IPS DF 6.9 (cell line): ENCODE results near the gene RFX1.

Experiments
- DNase-seq: peaks from one replicate; pipeline ENCODE4 v3.0.0-alpha.2; 2013; ENCODE audit warnings: low read depth, low spot score
- H3K27ac ChIP-seq: one replicate; pipeline ENCODE4 v1.5.1; 2013; ENCODE audit warnings: low read length, control low read depth
- H3K27me3 ChIP-seq: 2 replicates; pipeline ENCODE4 v1.6.1; 2013; ENCODE audit warnings: mild to moderate bottlenecking, low read length; ENCODE audit not compliant: control insufficient read depth, insufficient read depth
- H3K36me3 ChIP-seq: 2 replicates; pipeline ENCODE4 v1.6.1; 2013; ENCODE audit warnings: low read length; ENCODE audit not compliant: control insufficient read depth, insufficient read depth
- H3K4me1 ChIP-seq: 2 replicates; pipeline ENCODE4 v1.6.1; 2013; ENCODE audit warnings: low read length; ENCODE audit not compliant: control insufficient read depth, insufficient read depth
- H3K4me3 ChIP-seq: 2 replicates; pipeline ENCODE4 v1.5.1; 2013; ENCODE audit warnings: mild to moderate bottlenecking, low read length
- H3K9me3 ChIP-seq: 2 replicates; pipeline ENCODE4 v1.6.1; 2013; ENCODE audit warnings: low read length, inconsistent platforms; ENCODE audit not compliant: control insufficient read depth, insufficient read depth
- WGBS: extraction: QIAGEN DNeasy Blood & Tissue Kit; methylation state at CpG from one replicate; pipeline ENCODE4 v1.1.7; 2013; ENCODE audit warnings: mixed read lengths, missing lambda C conversion rate; ENCODE audit not compliant: insufficient read length, insufficient coverage; 5-methylcytosine and 5-hydroxymethylcytosine counted together

RFX1 gene

GRCh38 chr19:13996928-13997630 lies 9.0 kb downstream of the RFX1 start:
- Histone ChIP-seq H3K9me3 (no peaks in the 10 kb centered on the region), H3K27me3 (no peaks in the 10 kb centered on the region), H3K4me1 (no peaks in the 10 kb centered on the region), H3K36me3 (no peaks in the 10 kb centered on the region), H3K4me3 (no peak overlapping the region), H3K27ac (no peak overlapping the region)
- no CpG with 5 or more reads among the region's 22 CpGs for WGBS
- no peak for DNase-seq

- no peak for DNase-seq
- Histone ChIP-seq H3K4me1 (no peaks in the 10 kb centered on the region), H3K36me3 (no peaks in the 10 kb centered on the region), H3K4me3 (no peak overlapping the region), H3K27me3 (no peaks in the 10 kb centered on the region), H3K27ac (no peak overlapping the region), H3K9me3 (no peaks in the 10 kb centered on the region)
- WGBS, result no CpG with 5 or more reads among the region's 14 CpGs
Measured at GRCh38 chr19:13995878-13996765, 10.0 kb downstream of the RFX1 start.

DNA sequence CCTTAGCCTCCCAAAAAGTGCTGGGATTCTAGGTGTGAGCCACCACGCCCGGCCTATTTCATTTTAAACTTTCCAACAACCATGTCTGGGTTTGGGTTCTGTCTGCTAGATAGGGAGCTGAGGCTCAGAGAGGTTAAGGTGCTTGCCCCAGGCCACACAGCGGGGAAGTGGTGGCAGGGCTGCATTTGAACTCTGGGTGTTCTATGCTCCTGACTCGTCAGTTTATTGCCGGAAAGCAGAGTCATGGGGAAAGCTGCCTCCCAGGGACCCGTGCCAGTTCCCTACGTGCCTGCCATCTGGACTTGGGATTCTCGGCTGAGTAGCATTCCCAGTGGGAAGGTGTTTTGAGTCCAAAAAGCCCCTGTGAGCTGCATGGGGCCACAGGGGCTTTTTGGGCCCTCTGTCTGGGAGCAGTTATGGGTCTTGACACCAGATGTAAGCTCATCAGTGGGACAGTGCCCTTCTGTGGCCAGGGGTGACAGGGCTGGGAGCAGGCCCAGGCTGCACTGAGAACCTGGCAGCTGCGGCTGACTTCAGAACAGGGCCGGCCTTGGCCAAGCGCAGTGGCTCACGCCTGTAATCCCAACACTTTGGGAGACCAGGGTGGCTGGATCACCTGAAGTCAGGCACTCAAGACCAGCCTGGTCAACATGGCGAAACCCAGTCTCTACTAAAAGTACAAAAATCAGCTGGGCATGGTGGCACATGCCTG lies 10.9 kb downstream of the RFX1 start:
- Histone ChIP-seq H3K4me3 (no peak overlapping the region), H3K27ac (no peak overlapping the region), H3K36me3 (no peaks in the 10 kb centered on the region), H3K27me3 (no peaks in the 10 kb centered on the region), H3K9me3 (no peaks in the 10 kb centered on the region), H3K4me1 (no peaks in the 10 kb centered on the region)
- WGBS, result no CpG with 5 or more reads among the region's 13 CpGs
- DNase-seq, result no peak

DNA sequence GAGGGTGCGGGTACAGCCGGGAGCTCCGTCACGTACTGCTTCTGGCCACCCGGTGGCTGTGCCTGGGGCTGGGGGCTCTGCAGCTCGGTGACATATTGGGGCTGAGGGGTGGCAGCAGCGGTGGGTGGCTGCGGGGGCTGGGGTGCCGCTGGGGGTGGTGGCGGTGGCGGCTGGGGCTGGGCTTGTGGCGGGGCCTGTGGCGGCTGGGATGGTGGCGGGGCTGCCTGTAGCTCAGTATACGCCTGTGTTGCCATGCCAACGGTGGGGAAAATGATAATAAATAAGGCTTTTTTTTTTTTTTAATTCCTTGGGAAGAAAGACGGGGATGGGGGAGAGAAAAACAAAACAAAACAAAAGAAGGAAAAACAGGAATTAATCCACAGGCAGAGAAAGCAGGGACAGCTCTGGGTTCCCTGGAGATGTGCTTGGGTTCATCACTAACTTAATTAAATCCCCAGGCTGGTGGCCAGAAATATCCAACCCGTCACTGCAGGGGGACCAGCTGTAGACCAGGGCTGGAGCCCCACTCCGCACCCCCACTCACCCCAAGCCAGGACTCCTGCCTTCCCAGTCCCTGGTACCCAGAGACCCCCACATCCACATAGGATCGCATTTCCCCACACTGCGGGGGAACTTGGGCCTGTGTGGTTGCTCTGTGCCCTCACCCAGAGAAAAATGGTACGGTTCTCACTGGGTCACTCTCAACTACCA lies 12.4 kb downstream of the RFX1 start:
- H3K27ac ChIP-seq, result no peak overlapping the region

GRCh38 chr19:13992025-13992424 lies 14.1 kb downstream of the RFX1 start:
- DNase-seq, result no peak
- no peaks in the 10 kb centered on the region for H3K27me3 ChIP-seq
- no CpG with 5 or more reads among the region's 7 CpGs for WGBS
- H3K4me1 ChIP-seq, result peaks cover 1% of the 10 kb centered on the region
- no peak overlapping the region for H3K4me3 ChIP-seq
- no peaks in the 10 kb centered on the region for H3K9me3 ChIP-seq
- no peak overlapping the region for H3K27ac ChIP-seq
- H3K36me3 ChIP-seq, result no peaks in the 10 kb centered on the region

More for the DNA sequence above, 12.4 kb downstream of the RFX1 start:
- WGBS, result no CpG with 5 or more reads among the region's 22 CpGs
- DNase-seq, result no peak
- H3K9me3 ChIP-seq, result no peaks in the 10 kb centered on the region
- no peak overlapping the region for H3K4me3 ChIP-seq
- no peaks in the 10 kb centered on the region for H3K36me3 ChIP-seq
- no peaks in the 10 kb centered on the region for H3K27me3 ChIP-seq
- H3K4me1 ChIP-seq, result no peaks in the 10 kb centered on the region; the same call in 1 of the 2 replicates

GRCh38 chr19:13990085-13990484 lies 16.0 kb downstream of the RFX1 start:
- Histone ChIP-seq H3K27ac (no peak overlapping the region), H3K27me3 (no peaks in the 10 kb centered on the region), H3K4me3 (no peak overlapping the region), H3K36me3 (no peaks in the 10 kb centered on the region), H3K9me3 (no peaks in the 10 kb centered on the region), H3K4me1 (peaks cover 11% of the 10 kb centered on the region)
- no CpG with 5 or more reads among the region's 8 CpGs for WGBS
- no peak for DNase-seq

- no peak for DNase-seq
- no peaks in the 10 kb centered on the region for H3K9me3 ChIP-seq
- WGBS, result no CpG with 5 or more reads among the region's 7 CpGs
- no peak overlapping the region for H3K27ac ChIP-seq
- H3K4me1 ChIP-seq, result peaks cover 11% of the 10 kb centered on the region
- no peaks in the 10 kb centered on the region for H3K36me3 ChIP-seq
- H3K4me3 ChIP-seq, result no peak overlapping the region
- H3K27me3 ChIP-seq, result no peaks in the 10 kb centered on the region
Measured at GRCh38 chr19:13989487-13989886, 16.6 kb downstream of the RFX1 start.

- Histone ChIP-seq H3K4me3 (no peak overlapping the region), H3K27ac (peak overlapping the region; percentile 44), H3K27me3 (no peaks in the 10 kb centered on the region), H3K4me1 (peaks cover 17% of the 10 kb centered on the region), H3K36me3 (peaks cover 2% of the 10 kb centered on the region; the same call in 1 of the 2 replicates), H3K9me3 (no peaks in the 10 kb centered on the region)
- no peak for DNase-seq
- no CpG with 5 or more reads among the region's 17 CpGs for WGBS
Measured at GRCh38 chr19:13987101-13987890, 18.8 kb downstream of the RFX1 start.

DNA sequence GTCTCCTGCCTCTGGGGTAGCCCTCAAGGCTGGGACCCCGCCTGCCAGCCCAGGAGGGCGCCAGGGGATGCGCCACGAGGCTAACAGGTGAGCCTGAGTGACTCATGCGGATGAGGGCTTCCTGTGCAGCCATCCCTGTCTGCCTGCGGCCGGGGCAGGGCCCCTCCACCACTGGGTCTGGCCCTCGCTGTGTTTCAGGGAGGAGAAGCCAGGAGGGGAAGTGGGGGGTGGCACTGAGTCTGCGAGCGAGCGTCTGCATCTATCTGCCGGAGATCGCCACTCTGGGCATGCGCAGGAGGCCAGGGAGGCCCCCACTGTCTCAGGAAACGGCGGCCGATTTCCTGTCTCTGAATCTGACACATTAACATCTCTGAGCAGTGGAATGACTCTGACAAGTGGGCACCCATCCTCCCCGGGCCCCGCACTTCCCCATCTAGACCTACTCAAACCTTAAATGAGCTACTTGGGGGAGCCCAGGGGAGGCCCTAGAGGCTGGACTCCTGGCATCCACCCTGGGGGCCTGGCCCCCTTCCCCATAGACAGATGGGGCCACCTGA lies 19.7 kb downstream of the RFX1 start:
- H3K4me3 ChIP-seq, result no peak overlapping the region
- no CpG with 5 or more reads among the region's 19 CpGs for WGBS

More for the DNA sequence above, 19.7 kb downstream of the RFX1 start:
- no peaks in the 10 kb centered on the region for H3K9me3 ChIP-seq
- peak; percentile 64 for DNase-seq
- peaks cover 2% of the 10 kb centered on the region; the same call in 1 of the 2 replicates for H3K36me3 ChIP-seq
- H3K27me3 ChIP-seq, result no peaks in the 10 kb centered on the region
- H3K4me1 ChIP-seq, result peaks cover 17% of the 10 kb centered on the region
- peak overlapping the region; percentile 31 for H3K27ac ChIP-seq
